Osteocyte (in vitro differentiated cells): ENCODE results near the gene NHERF1. TPM values are rescaled to one million over a fixed set of nuclear protein-coding genes. Genes with fewer than 3 reads are reported as not detected.

Source experiments
- DNase-seq: peaks from one replicate; pipeline ENCODE4 v3.0.0; 2021; ENCODE audit warnings: mixed read lengths; ENCODE audit not compliant: unreplicated experiment; ENCODE audit errors: extremely low spot score
- H3K27ac Mint-ChIP-seq: one replicate; pipeline ENCODE4 v1.8.0; 2021; ENCODE audit warnings: mild to moderate bottlenecking, mixed read lengths; ENCODE audit not compliant: unreplicated experiment
- H3K27me3 Mint-ChIP-seq: one replicate; pipeline ENCODE4 v1.8.0; 2021; ENCODE audit warnings: mixed read lengths; ENCODE audit not compliant: unreplicated experiment
- H3K36me3 Mint-ChIP-seq: one replicate; pipeline ENCODE4 v1.8.0; 2021; ENCODE audit warnings: mixed read lengths; ENCODE audit not compliant: unreplicated experiment
- H3K4me1 Mint-ChIP-seq: one replicate; pipeline ENCODE4 v1.8.0; 2021; ENCODE audit warnings: mixed read lengths; ENCODE audit not compliant: unreplicated experiment
- H3K4me3 Mint-ChIP-seq: one replicate; pipeline ENCODE4 v1.8.0; 2021; ENCODE audit warnings: mild to moderate bottlenecking, moderate library complexity, mixed read lengths; ENCODE audit not compliant: unreplicated experiment
- H3K9me3 Mint-ChIP-seq: one replicate; pipeline ENCODE4 v1.8.0; 2021; ENCODE audit warnings: mixed read lengths; ENCODE audit not compliant: unreplicated experiment
- total RNA-seq: library from RNA; stranded (reverse); gene quantifications from 2 replicates; pipeline ENCODE4 v1.2.1, GENCODE V29; 2021
- TF ChIP-seq, protein P1 (sequence below): fragments of 200-600 bp; sonication (generic); IDR thresholded peaks from 2 replicates; pipeline ENCODE4 v1.5.0; 2021; ENCODE audit warnings: antibody characterized with exemption, mild to moderate bottlenecking, moderate library complexity

The NHERF1 gene
- total RNA-seq, 1 donor from 2014 or later, result 117 TPM

DNA sequence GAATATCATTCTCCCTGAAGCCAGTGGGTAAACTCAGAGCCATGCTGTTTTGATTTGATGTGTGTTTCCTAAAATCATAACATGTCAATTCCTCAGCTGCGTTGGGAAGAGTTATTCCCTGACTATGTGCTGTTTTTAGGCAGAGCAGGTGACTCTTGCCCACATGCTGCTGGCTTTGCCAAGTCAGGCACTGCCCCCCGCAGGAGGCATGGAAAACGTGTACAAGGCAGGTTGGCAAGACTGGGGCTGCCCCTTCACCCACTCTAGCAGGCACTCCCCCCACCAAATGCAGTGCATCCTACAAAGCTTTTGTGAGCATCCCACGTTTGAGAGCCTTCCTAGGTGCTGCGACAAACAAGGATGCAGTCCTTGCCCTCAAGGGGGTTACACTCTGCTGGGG, 66.0 kb downstream of the NHERF1 start:
- no peaks in the 10 kb centered on the region for H3K9me3 Mint-ChIP-seq
- H3K36me3 Mint-ChIP-seq, result peaks cover 5% of the 10 kb centered on the region
- H3K4me3 Mint-ChIP-seq, result no peak overlapping the region
- H3K27ac Mint-ChIP-seq, result no peak overlapping the region
- DNase-seq, result no peak
- H3K27me3 Mint-ChIP-seq, result no peaks in the 10 kb centered on the region
- no peaks in the 10 kb centered on the region for H3K4me1 Mint-ChIP-seq
- TF ChIP-seq, protein P1, sequence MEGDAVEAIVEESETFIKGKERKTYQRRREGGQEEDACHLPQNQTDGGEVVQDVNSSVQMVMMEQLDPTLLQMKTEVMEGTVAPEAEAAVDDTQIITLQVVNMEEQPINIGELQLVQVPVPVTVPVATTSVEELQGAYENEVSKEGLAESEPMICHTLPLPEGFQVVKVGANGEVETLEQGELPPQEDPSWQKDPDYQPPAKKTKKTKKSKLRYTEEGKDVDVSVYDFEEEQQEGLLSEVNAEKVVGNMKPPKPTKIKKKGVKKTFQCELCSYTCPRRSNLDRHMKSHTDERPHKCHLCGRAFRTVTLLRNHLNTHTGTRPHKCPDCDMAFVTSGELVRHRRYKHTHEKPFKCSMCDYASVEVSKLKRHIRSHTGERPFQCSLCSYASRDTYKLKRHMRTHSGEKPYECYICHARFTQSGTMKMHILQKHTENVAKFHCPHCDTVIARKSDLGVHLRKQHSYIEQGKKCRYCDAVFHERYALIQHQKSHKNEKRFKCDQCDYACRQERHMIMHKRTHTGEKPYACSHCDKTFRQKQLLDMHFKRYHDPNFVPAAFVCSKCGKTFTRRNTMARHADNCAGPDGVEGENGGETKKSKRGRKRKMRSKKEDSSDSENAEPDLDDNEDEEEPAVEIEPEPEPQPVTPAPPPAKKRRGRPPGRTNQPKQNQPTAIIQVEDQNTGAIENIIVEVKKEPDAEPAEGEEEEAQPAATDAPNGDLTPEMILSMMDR, result peak; percentile 18

DNA sequence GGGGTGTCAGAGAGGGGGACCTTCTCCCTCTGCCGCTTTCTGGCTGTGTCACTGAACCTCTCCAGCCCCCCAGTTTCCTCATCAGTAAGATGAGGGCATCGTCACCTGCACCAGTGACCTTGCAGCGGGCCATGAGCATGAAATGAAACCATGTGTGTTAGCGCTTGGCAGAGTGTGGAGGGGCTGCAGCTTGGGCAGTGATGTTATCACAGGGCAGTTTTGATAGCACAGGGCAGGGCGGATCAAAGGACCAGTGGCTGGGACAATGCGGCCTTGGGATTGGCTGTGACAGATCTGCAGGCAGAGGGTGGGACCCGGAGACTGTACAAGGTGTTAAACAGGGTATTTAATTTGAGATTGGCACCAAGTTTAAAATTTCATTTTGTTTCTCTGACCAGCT, 66.6 kb downstream of the NHERF1 start:
- no peak for DNase-seq
- Mint-ChIP-seq H3K9me3 (no peaks in the 10 kb centered on the region), H3K4me1 (no peaks in the 10 kb centered on the region), H3K36me3 (peaks cover 2% of the 10 kb centered on the region), H3K4me3 (no peak overlapping the region), H3K27ac (no peak overlapping the region), H3K27me3 (no peaks in the 10 kb centered on the region)
- TF ChIP-seq, protein P1, result no peak

DNA sequence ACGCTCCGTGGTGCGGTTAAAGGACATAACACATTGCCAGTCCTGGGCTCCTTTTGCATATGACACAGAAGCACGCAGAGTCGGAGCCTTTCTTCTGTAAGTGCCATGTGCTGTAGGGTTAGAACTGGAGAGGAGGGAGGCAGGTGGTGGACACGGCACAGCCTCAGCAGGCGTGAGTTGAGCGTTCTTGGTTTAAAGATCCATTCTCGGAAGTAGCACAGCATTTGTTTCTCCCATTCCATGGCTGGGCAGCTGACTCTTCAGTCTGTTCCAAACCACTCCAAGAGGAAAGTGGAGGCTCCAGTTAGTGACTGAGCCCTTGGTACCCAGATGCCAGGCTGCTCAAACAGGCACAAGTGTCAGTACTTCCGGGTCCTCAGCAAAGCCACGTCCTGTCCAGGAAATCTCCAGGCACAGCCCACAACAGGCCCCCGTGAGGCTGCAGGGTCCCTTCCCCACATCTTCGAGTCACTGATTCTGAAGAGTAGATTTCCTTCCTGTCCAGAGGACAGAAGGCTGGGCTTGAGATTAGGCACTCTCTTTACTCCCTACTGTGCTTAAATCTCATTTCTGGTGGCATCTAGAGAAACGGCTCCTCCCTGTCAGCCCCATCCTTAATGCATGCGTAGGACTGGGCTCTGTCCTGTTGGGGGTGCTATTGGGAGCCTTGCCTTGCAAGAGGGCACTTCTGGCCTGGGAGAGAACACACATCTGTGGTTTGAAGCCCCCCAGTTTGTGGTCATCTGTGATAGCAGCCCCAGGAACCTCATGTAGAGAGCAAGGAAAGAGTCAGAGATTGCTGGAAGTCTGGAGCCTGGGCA, 67.3 kb downstream of the NHERF1 start:
- H3K4me1 Mint-ChIP-seq, result no peaks in the 10 kb centered on the region
- H3K27me3 Mint-ChIP-seq, result no peaks in the 10 kb centered on the region
- TF ChIP-seq, protein P1, result no peak
- H3K36me3 Mint-ChIP-seq, result peaks cover 3% of the 10 kb centered on the region
- no peak overlapping the region for H3K4me3 Mint-ChIP-seq
- no peak for DNase-seq
- no peak overlapping the region for H3K27ac Mint-ChIP-seq
- H3K9me3 Mint-ChIP-seq, result no peaks in the 10 kb centered on the region

DNA sequence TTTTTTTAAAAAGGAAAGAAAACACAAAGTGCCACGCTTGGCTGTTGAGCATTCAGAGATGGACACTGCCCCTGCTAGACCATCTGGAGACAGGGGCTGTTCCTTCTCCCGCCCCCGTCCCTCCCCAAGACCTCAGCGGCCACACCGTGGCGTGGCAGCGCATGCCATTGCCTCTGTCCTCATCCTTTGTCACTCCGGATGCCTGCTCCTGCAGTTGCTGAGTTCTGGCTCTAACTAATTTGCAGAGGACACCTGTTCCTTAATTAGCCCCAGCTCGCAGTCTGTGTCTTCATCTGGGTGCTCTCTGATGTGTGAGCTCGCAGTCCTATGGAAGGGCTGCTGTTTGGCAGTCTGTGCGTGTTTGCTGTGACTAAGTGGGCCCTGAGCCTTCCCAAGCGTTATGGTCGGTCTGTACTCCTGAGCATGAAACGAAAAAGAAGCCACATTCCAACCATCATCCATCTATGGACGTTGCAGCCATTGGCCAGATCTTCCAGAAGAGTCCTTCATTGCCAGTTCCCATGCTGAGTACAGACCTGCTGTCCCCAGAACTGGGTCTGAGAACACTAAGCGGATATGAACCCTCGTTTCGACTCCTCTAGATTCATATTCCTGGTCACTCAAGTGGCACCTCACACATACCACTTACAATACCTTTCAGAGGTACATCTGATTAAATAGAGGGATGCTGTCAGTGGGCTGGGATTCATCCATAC, 68.6 kb downstream of the NHERF1 start:
- Mint-ChIP-seq H3K36me3 (peaks cover 3% of the 10 kb centered on the region), H3K4me1 (no peaks in the 10 kb centered on the region), H3K27me3 (no peaks in the 10 kb centered on the region), H3K27ac (no peak overlapping the region), H3K9me3 (no peaks in the 10 kb centered on the region), H3K4me3 (no peak overlapping the region)
- DNase-seq, result no peak
- TF ChIP-seq, protein P1, result no peak

DNA sequence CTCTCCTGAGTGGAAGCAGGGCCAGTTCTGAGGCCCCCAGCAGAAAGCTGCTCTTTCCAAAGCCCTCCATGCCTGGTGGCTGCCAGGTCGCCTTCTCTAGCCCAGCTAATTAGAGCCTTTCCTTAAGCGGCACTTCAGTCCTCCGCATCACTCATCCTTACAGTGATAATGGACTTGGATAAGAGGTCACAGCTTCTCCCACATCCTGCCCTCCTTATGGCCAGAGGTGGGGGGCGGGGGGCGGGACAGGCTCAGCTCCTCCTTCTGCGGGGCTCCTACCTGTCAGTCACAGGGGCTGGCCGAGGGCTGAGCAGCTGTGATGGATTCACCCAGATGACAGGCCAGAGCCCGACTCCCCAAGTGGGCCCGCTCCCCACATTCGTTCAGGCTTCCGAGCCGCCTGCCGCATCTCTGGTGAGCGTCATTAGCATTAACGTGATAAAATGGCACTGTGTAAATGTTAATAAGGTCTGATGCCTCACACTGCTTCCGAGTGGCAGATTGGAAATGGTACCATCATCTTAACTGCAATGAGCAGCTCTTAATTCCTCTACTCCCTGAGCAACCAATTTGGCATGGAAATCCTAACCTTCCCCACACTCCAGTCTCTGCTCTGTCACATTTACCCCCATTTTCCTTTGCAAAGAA, 70.0 kb downstream of the NHERF1 start:
- no peaks in the 10 kb centered on the region for H3K4me1 Mint-ChIP-seq
- no peak overlapping the region for H3K27ac Mint-ChIP-seq

More for the DNA sequence above, 70.0 kb downstream of the NHERF1 start:
- Mint-ChIP-seq H3K27me3 (no peaks in the 10 kb centered on the region), H3K36me3 (peaks cover 3% of the 10 kb centered on the region), H3K9me3 (no peaks in the 10 kb centered on the region), H3K4me3 (no peak overlapping the region)
- TF ChIP-seq, protein P1, result no peak
- no peak for DNase-seq
